HepG2 (cell line): ENCODE data around the gene VPS13D. TPM values are rescaled to one million over a fixed set of nuclear protein-coding genes. Genes with fewer than 3 reads are reported as not detected.
A peak's percentile ranks its signal among the peaks of the same experiment; 100 is the strongest.

Experiments
- ATAC-seq: fragments of 200-7000 bp; cut with Tn5 transposase; 3 replicates; pipeline ENCODE4 v1.9.1; 2020; ENCODE audit warnings: mild to moderate bottlenecking, moderate library complexity
- BruUV-seq: library from RNA; stranded (reverse); fragments of 400-500 nt; replicated peaks from 2 replicates; lab custom pipeline; 2021; lab: Mats Ljungman, UMichigan
- CTCF ChIA-PET: fragments of 300-600 bp; formaldehyde crosslinking; extraction: SDS; loops from one replicate; lab custom pipeline; 2021; ENCODE audit warnings: low total read pairs, inconsistent platforms, low intra/inter-chr PET ratio; lab: Yijun Ruan, JAX
- POLR2A ChIA-PET: fragments of 350-600 bp; sonication (Branson Sonifier 250); formaldehyde crosslinking; loops from one replicate; lab custom pipeline; 2020; ENCODE audit warnings: antibody characterized with exemption, inconsistent platforms; lab: Yijun Ruan, JAX
- DNase-seq: peaks from one replicate; pipeline ENCODE4 v3.0.0-alpha.2; 2015; ENCODE audit warnings: low spot score
- FAIRE-seq: peaks from 3 replicates; lab custom pipeline; 2011; peaks lifted over from hg19 to GRCh38; lab: Jason Lieb, UNC
- H2AFZ ChIP-seq: one replicate; pipeline ENCODE4 v1.6.1; 2011; ENCODE audit warnings: low read length, inconsistent platforms
- H3K27ac ChIP-seq: fragments of 300-600 bp; 3 replicates; pipeline ENCODE4 v1.8.0; 2011; ENCODE audit warnings: mixed run types, mild to moderate bottlenecking, mixed read lengths, low read length, inconsistent platforms; ENCODE audit not compliant: insufficient read depth; ENCODE audit errors: extremely low read length
- H3K27me3 ChIP-seq, 2 experiments: fragments of 200-600 bp in 1 of 2; 2 replicates in 1 of 2; 3 replicates in 1 of 2; pipeline versions ENCODE4 v1.6.0 to v1.8.0; 2011; ENCODE audit warnings: low read length in 2 of 2, mild to moderate bottlenecking in 2 of 2, moderate library complexity in 2 of 2, inconsistent platforms in 1 of 2; ENCODE audit not compliant: insufficient read depth in 2 of 2, control insufficient read depth in 1 of 2
- H3K36me3 ChIP-seq, 2 experiments: fragments of 200-600 bp in 1 of 2; replicated peaks in 1 of 2; 2 replicates in 1 of 2; 3 replicates in 1 of 2; pipeline versions ENCODE4 v1.5.1 to v1.8.0; 2011; ENCODE audit warnings: low read length in 2 of 2, inconsistent platforms in 1 of 2; ENCODE audit not compliant: insufficient read depth in 2 of 2, control insufficient read depth in 1 of 2
- H3K4me1 ChIP-seq: 2 replicates; pipeline ENCODE4 v1.5.1; 2012; ENCODE audit warnings: low read length, inconsistent platforms; ENCODE audit not compliant: insufficient read depth
- H3K4me2 ChIP-seq: 2 replicates; pipeline ENCODE4 v1.6.0; 2011; ENCODE audit warnings: low read depth, low read length, inconsistent platforms
- H3K4me3 ChIP-seq, 3 experiments: fragments of 200-600 bp in 1 of 3; sonication (generic), shearing (Covaris generic) in 1 of 3; replicated peaks in 1 of 3; 2 replicates each; pipeline ENCODE4 v1.5.1; 2011 to 2016; ENCODE audit warnings: low read length in 3 of 3, inconsistent platforms in 2 of 3, low read depth in 2 of 3, mild to moderate bottlenecking in 2 of 3, control low read depth in 1 of 3, mixed read lengths in 1 of 3; ENCODE audit not compliant: insufficient read depth in 1 of 3
- H3K79me2 ChIP-seq: one replicate; pipeline ENCODE4 v1.6.1; 2011; ENCODE audit warnings: low read length, inconsistent platforms; ENCODE audit not compliant: insufficient read depth
- H3K9ac ChIP-seq: 2 replicates; pipeline ENCODE4 v1.6.0; 2011; ENCODE audit warnings: mild to moderate bottlenecking, low read depth, low read length, inconsistent platforms; ENCODE audit not compliant: insufficient read depth
- H3K9me3 ChIP-seq: 2 replicates; pipeline ENCODE4 v1.5.1; 2012; ENCODE audit warnings: mild to moderate bottlenecking, low read length
- H4K20me1 ChIP-seq: 2 replicates; pipeline ENCODE4 v1.6.0; 2011; ENCODE audit warnings: inconsistent platforms, mild to moderate bottlenecking, low read length, moderate library complexity; ENCODE audit not compliant: insufficient read depth
- HNF1B ChIP-seq: sonication (generic); formaldehyde crosslinking; IDR thresholded peaks from 2 replicates; pipeline ENCODE4 v1.5.1; 2020; ENCODE audit warnings: mild to moderate bottlenecking, moderate library complexity, missing genetic modification reagents
- MAFK ChIP-seq, 2 experiments: IDR thresholded peaks in 1 of 2; conservative IDR thresholded peaks in 1 of 2; 2 replicates each; pipeline ENCODE4 v1.6.1; 2011; ENCODE audit warnings: improper control_type of control experiment in 2 of 2, low read length in 2 of 2
- MYC ChIP-seq: sonication (generic); formaldehyde crosslinking; IDR thresholded peaks from 2 replicates; pipeline ENCODE4 v1.9.0; 2021; ENCODE audit warnings: missing genetic modification reagents, borderline replicate concordance
- ONECUT2 ChIP-seq: sonication (generic); formaldehyde crosslinking; IDR thresholded peaks from 2 replicates; pipeline ENCODE4 v1.4.0; 2020; ENCODE audit warnings: missing genetic modification reagents
- TRIM24 ChIP-seq: sonication (generic); formaldehyde crosslinking; IDR thresholded peaks from 2 replicates; pipeline ENCODE4 v1.8.0; 2022; ENCODE audit warnings: mild to moderate bottlenecking, missing genetic modification reagents
- ZBTB43 ChIP-seq: sonication (generic); formaldehyde crosslinking; conservative IDR thresholded peaks from 2 replicates; pipeline ENCODE4 v1.4.0; 2020; ENCODE audit warnings: missing genetic modification reagents
- ZNF3 ChIP-seq: IDR thresholded peaks from 2 replicates; pipeline ENCODE4 v1.7.0; 2017; ENCODE audit warnings: inconsistent platforms
- ZNF746 ChIP-seq: sonication (generic); formaldehyde crosslinking; IDR thresholded peaks from 2 replicates; pipeline ENCODE4 v1.8.0; 2022; ENCODE audit warnings: mild to moderate bottlenecking, missing genetic modification reagents
- ZNF839 ChIP-seq: sonication (generic); formaldehyde crosslinking; IDR thresholded peaks from 2 replicates; pipeline ENCODE4 v1.4.0; 2020; ENCODE audit warnings: missing genetic modification reagents, mild to moderate bottlenecking, borderline replicate concordance
- WGBS: methylation state at CpG from one replicate; pipeline ENCODE4 v1.1.6; 2017; ENCODE audit warnings: low lambda C conversion rate; 5-methylcytosine and 5-hydroxymethylcytosine counted together
- in situ Hi-C: cut with HindIII; loops from 2 replicates; pipeline ENCODE4 v1.10.0; 2017; ENCODE audit warnings: low pct_unique_long_range_greater_than_20kb; ENCODE audit not compliant: extremely low pct_ligation_motif_present
- intact Hi-C: fragments of 100-400 bp; cut with micrococcal nuclease; formaldehyde crosslinking; loops from one replicate; pipeline ENCODE4 v1.10.0; 2022; ENCODE audit not compliant: unreplicated experiment
- polyA plus RNA-seq, 8 experiments: library from polyadenylated mRNA; depleted of rRNA in 3 of 8; stranded (reverse) in 7 of 8; unstranded in 1 of 8; fragments of >200 nt; fragmentation: Illumina TruSeq in 4 of 8; extraction: Trizol in 4 of 8; gene quantifications; 2 replicates each; pipeline versions ENCODE4 v1.2.1 to v1.2.3, GENCODE V29; 2011 to 2016; ENCODE audit warnings: low read depth in 4 of 8, missing spikeins in 1 of 8, mixed read lengths in 1 of 8; ENCODE audit not compliant: insufficient read depth in 1 of 8
- total RNA-seq, 5 experiments: library from RNA; depleted of rRNA; stranded (reverse); fragments of >200 nt; fragmentation: Illumina TruSeq; extraction: Trizol; gene quantifications; 2 replicates each; pipeline ENCODE4 v1.2.3, GENCODE V29; 2016; ENCODE audit warnings: low read depth in 1 of 5
- TF ChIP-seq, protein P1 (sequence below): fragments of 450-650 bp; IDR thresholded peaks from 2 replicates; pipeline ENCODE4 v1.6.1; 2017; ENCODE audit warnings: mild to moderate bottlenecking

The VPS13D gene
- total and polyA plus RNA-seq, 2 of the 13 experiments (the other 11 are each of a cell fraction or from before 2014, with no cell fraction given) = 8.6 to 13.9 TPM

DNA sequence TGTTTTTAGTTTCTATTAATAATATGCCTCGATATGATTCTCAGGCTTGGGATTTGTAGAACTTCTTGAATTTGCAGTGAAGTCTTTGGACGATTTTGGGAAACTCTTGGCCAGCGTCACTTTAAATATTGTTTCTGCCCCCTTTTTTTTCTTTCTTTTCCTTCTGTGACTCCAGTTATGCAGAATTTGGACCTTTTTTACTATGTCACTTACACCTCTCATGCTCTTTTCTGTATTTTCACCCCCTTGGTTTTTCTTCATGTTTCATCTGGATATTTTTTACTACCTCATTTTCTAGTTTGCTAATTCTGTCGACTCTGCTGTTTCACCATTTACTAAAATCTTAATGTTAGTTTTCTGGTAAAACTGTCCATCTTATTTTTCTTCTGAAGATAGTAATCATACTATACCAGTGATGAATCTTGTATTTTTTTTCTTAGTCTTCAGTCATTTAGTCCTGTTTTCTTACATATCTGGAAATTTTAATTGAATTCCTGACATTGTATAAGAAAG, 214.6 kb downstream of the VPS13D start:
- in situ Hi-C loops (no loop called here), intact Hi-C loops (no loop called here)
- BruUV-seq = no TSS peak
- Histone ChIP-seq H3K36me3 (no peaks in the 10 kb centered on the region; a peak in 1 of 5 replicates), H3K27ac (no peak overlapping the region), H3K4me1 (peaks cover 34% of the 10 kb centered on the region), H3K4me2 (no peak overlapping the region), H4K20me1 (no peaks in the 10 kb centered on the region), H3K27me3 (no peaks in the 10 kb centered on the region), H3K79me2 (no peaks in the 10 kb centered on the region), H3K4me3 (no peak overlapping the region), H2AFZ (no peak overlapping the region), H3K9ac (no peak overlapping the region), H3K9me3 (no peaks in the 10 kb centered on the region)
- CTCF ChIA-PET = no interaction called here
- no peak for FAIRE-seq
- DNase-seq = no peak
- POLR2A ChIA-PET = no interaction called here
- WGBS = 96% methylated on average over 4 of the region's 4 CpGs
- TF ChIP-seq TRIM24 (CRISPR knock-in tag) = no peak
- TF ChIP-seq ZNF3 (CRISPR knock-in tag) = no peak
- no peak for TF ChIP-seq ONECUT2
- peak in 1 of 2 experiments; percentile 51; a peak in 2 of 4 replicates for TF ChIP-seq MAFK (conservative IDR thresholded peaks at IDR 0.05 in 1 of 2, IDR thresholded peaks at IDR 0.05 in 1 of 2; ENCODE audit: low read length in 2 of 2)
- ATAC-seq = no peak

DNA sequence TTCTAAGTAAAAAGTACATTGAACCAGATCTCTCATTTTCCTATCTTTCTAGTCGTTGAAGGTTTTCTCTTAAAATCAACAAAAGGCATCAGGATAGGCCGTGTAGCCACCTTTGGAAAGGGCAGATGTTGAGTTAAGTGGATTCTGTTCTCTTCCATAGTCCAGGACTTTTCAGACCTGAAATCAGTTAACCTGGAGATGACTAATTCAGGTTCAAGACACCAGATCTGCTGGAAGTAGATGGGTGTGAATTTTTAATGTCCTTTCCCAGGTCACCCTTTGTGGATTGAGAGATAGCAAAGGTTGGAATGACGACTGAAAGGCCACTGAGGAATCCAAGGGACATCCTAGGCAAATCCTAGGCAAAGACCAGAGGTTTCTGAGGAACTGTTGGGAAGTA, 215.4 kb downstream of the VPS13D start:
- no peaks in the 10 kb centered on the region for H3K27me3 ChIP-seq
- ChIA-PET CTCF (no interaction called here), POLR2A (no interaction called here)
- TF ChIP-seq ZNF839 (CRISPR knock-in tag) (no peak), ZBTB43 (CRISPR knock-in tag) (no peak), ZNF746 (CRISPR knock-in tag) (no peak), MYC (CRISPR knock-in tag) (no peak), HNF1B (no peak)
- TF ChIP-seq, protein P1, sequence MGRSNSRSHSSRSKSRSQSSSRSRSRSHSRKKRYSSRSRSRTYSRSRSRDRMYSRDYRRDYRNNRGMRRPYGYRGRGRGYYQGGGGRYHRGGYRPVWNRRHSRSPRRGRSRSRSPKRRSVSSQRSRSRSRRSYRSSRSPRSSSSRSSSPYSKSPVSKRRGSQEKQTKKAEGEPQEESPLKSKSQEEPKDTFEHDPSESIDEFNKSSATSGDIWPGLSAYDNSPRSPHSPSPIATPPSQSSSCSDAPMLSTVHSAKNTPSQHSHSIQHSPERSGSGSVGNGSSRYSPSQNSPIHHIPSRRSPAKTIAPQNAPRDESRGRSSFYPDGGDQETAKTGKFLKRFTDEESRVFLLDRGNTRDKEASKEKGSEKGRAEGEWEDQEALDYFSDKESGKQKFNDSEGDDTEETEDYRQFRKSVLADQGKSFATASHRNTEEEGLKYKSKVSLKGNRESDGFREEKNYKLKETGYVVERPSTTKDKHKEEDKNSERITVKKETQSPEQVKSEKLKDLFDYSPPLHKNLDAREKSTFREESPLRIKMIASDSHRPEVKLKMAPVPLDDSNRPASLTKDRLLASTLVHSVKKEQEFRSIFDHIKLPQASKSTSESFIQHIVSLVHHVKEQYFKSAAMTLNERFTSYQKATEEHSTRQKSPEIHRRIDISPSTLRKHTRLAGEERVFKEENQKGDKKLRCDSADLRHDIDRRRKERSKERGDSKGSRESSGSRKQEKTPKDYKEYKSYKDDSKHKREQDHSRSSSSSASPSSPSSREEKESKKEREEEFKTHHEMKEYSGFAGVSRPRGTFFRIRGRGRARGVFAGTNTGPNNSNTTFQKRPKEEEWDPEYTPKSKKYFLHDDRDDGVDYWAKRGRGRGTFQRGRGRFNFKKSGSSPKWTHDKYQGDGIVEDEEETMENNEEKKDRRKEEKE = no peak

More for the DNA sequence above, 215.4 kb downstream of the VPS13D start:
- intact Hi-C loops (no loop called here), in situ Hi-C loops (no loop called here)
- DNase-seq (no peak), FAIRE-seq (no peak), ATAC-seq (no peak)
- peaks cover 0 to 2% of the 10 kb centered on the region in 2 experiments; a peak in 2 of 5 replicates for H3K36me3 ChIP-seq
- H3K27ac ChIP-seq = no peak overlapping the region
- H3K4me3 ChIP-seq = no peak overlapping the region
- H3K9ac ChIP-seq = no peak overlapping the region
- 83% methylated on average over 3 of the region's 3 CpGs for WGBS
- H4K20me1 ChIP-seq = no peaks in the 10 kb centered on the region
- no peak overlapping the region for H3K4me2 ChIP-seq
- no peak overlapping the region for H2AFZ ChIP-seq
- no TSS peak for BruUV-seq
- no peaks in the 10 kb centered on the region for H3K9me3 ChIP-seq
- no peaks in the 10 kb centered on the region for H3K79me2 ChIP-seq
- H3K4me1 ChIP-seq = peaks cover 31% of the 10 kb centered on the region
